GM10266 (cell line): ENCODE results near the gene PNPO.

ENCODE experiments used
- DNase-seq: peaks from one replicate; pipeline ENCODE4 v3.0.0; 2012; ENCODE audit errors: extremely low spot score
- CTCF ChIP-seq: IDR thresholded peaks from 2 replicates; pipeline ENCODE4 v1.5.1; 2012; ENCODE audit warnings: mild to moderate bottlenecking, low read depth; ENCODE audit not compliant: control insufficient read depth, insufficient read depth; ENCODE audit errors: missing control alignments

PNPO gene

GRCh38 chr17:47964856-47965255 lies 23.5 kb downstream of the PNPO start:
- TF ChIP-seq CTCF, result no peak

GRCh38 chr17:47966079-47966519 lies 24.7 kb downstream of the PNPO start:
- no peak for TF ChIP-seq CTCF

More at GRCh38 chr17:47964856-47965255, 23.5 kb downstream of the PNPO start:
- no peak for DNase-seq

GRCh38 chr17:47967607-47968252 lies 26.4 kb downstream of the PNPO start:
- no peak for DNase-seq
- TF ChIP-seq CTCF, result no peak

More at GRCh38 chr17:47966079-47966519, 24.7 kb downstream of the PNPO start:
- DNase-seq, result no peak

- TF ChIP-seq CTCF, result no peak
- no peak for DNase-seq
Measured at GRCh38 chr17:47968836-47969235, 27.5 kb downstream of the PNPO start.

GRCh38 chr17:47969930-47970724 lies 28.8 kb downstream of the PNPO start:
- no peak for TF ChIP-seq CTCF
- no peak for DNase-seq

- TF ChIP-seq CTCF, result peak; percentile 97
- peak; percentile 95 for DNase-seq
Measured at GRCh38 chr17:47970725-47971499, 29.5 kb downstream of the PNPO start, which contains the start of gene CDK5RAP3. Gene CDK5RAP3 (plus strand): TSS chr17:47971113. CDS start chr17:47971147, 34 bp downstream.
